Mesenchymal stem cell (in vitro differentiated cells and primary cell): ENCODE results near the gene LRFN2.

Experiments used
- DNase-seq: peaks from one replicate; pipeline ENCODE4 v3.0.0-alpha.2; 2013
- H2AFZ ChIP-seq: one replicate; pipeline ENCODE4 v1.6.1; 2013; ENCODE audit warnings: low read depth, mild to moderate bottlenecking, control low read depth, inconsistent platforms, low read length, moderate library complexity
- H2AK5ac ChIP-seq: 2 replicates; pipeline ENCODE4 v1.6.1; 2013; ENCODE audit warnings: low read length, moderate library complexity, mild to moderate bottlenecking, inconsistent platforms; ENCODE audit not compliant: severe bottlenecking
- H2BK120ac ChIP-seq: one replicate; pipeline ENCODE4 v1.6.1; 2013; ENCODE audit warnings: low read depth, mild to moderate bottlenecking, inconsistent platforms, low read length, moderate library complexity
- H2BK12ac ChIP-seq, 2 experiments: one replicate each; pipeline ENCODE4 v1.6.1; 2013; ENCODE audit warnings: inconsistent platforms in 2 of 2, low read length in 2 of 2, mild to moderate bottlenecking in 2 of 2, moderate library complexity in 2 of 2, control low read depth in 1 of 2
- H2BK15ac ChIP-seq: one replicate; pipeline ENCODE4 v1.6.1; 2013; ENCODE audit warnings: mild to moderate bottlenecking, low read depth, inconsistent platforms; ENCODE audit not compliant: poor library complexity, severe bottlenecking
- H2BK5ac ChIP-seq: 2 replicates; pipeline ENCODE4 v1.6.1; 2013; ENCODE audit warnings: low read depth, mild to moderate bottlenecking, low read length, control low read depth, inconsistent platforms; ENCODE audit not compliant: poor library complexity, severe bottlenecking
- H3K14ac ChIP-seq, 2 experiments: one replicate each; pipeline ENCODE4 v1.6.1; 2013; ENCODE audit warnings: inconsistent platforms in 2 of 2, low read length in 2 of 2, control low read depth in 1 of 2, mild to moderate bottlenecking in 1 of 2, moderate library complexity in 1 of 2
- H3K18ac ChIP-seq, 2 experiments: one replicate each; pipeline ENCODE4 v1.6.1; 2013; ENCODE audit warnings: inconsistent platforms in 2 of 2, low read length in 2 of 2, control low read depth in 1 of 2, low read depth in 1 of 2, mild to moderate bottlenecking in 1 of 2
- H3K23ac ChIP-seq, 2 experiments: one replicate each; pipeline ENCODE4 v1.6.1; 2013; ENCODE audit warnings: inconsistent platforms in 2 of 2, low read length in 2 of 2, mild to moderate bottlenecking in 2 of 2, moderate library complexity in 2 of 2, control low read depth in 1 of 2
- H3K27ac ChIP-seq: 2 replicates; pipeline ENCODE4 v1.5.1; 2013; ENCODE audit warnings: mild to moderate bottlenecking, moderate library complexity, low read length, control low read depth, inconsistent platforms; ENCODE audit not compliant: poor library complexity, severe bottlenecking
- H3K27me3 ChIP-seq, 2 experiments: 2 replicates each; pipeline versions ENCODE4 v1.6.1 to v1.7.0; 2013; ENCODE audit warnings: low read length in 2 of 2, mild to moderate bottlenecking in 2 of 2, moderate library complexity in 2 of 2, control low read depth in 1 of 2, inconsistent platforms in 1 of 2; ENCODE audit not compliant: control insufficient read depth in 1 of 2, insufficient read depth in 1 of 2
- H3K36me3 ChIP-seq, 2 experiments: 2 replicates each; pipeline versions ENCODE4 v1.6.1 to v1.7.0; 2013; ENCODE audit warnings: low read length in 2 of 2, control low read depth in 1 of 2, inconsistent platforms in 1 of 2, low read depth in 1 of 2, mild to moderate bottlenecking in 1 of 2; ENCODE audit not compliant: insufficient read depth in 2 of 2, control insufficient read depth in 1 of 2
- H3K4ac ChIP-seq, 2 experiments: one replicate each; pipeline ENCODE4 v1.6.1; 2013; ENCODE audit warnings: inconsistent platforms in 2 of 2, low read length in 2 of 2, mild to moderate bottlenecking in 2 of 2, moderate library complexity in 2 of 2, control low read depth in 1 of 2, low read depth in 1 of 2
- H3K4me1 ChIP-seq: 2 replicates; pipeline ENCODE4 v1.6.1; 2013; ENCODE audit warnings: low read depth, low read length, control low read depth; ENCODE audit not compliant: control insufficient read depth, insufficient read depth
- H3K4me2 ChIP-seq: 2 replicates; pipeline ENCODE4 v1.6.1; 2013; ENCODE audit warnings: low read length, mild to moderate bottlenecking, inconsistent platforms; ENCODE audit not compliant: poor library complexity, severe bottlenecking
- H3K4me3 ChIP-seq, 2 experiments: 2 replicates each; pipeline versions ENCODE4 v1.5.1 to v1.7.0; 2013; ENCODE audit warnings: low read length in 2 of 2, mild to moderate bottlenecking in 2 of 2, control low read depth in 1 of 2, low read depth in 1 of 2; ENCODE audit not compliant: insufficient read depth in 1 of 2
- H3K79me1 ChIP-seq: replicated peaks from 2 replicates; pipeline ENCODE4 v1.6.1; 2013; ENCODE audit warnings: mild to moderate bottlenecking, control low read depth, low read length, inconsistent platforms; ENCODE audit not compliant: poor library complexity, severe bottlenecking
- H3K9ac ChIP-seq: 2 replicates; pipeline ENCODE4 v1.7.0; 2013; ENCODE audit warnings: mild to moderate bottlenecking, low read length, moderate library complexity
- H3K9me3 ChIP-seq: 2 replicates; pipeline ENCODE4 v1.7.0; 2013; ENCODE audit warnings: mild to moderate bottlenecking, low read length; ENCODE audit not compliant: control insufficient read depth
- H4K8ac ChIP-seq: one replicate; pipeline ENCODE4 v1.6.1; 2013; ENCODE audit warnings: inconsistent platforms, mild to moderate bottlenecking, low read length, moderate library complexity
- H4K91ac ChIP-seq: one replicate; pipeline ENCODE4 v1.6.1; 2013; ENCODE audit warnings: mild to moderate bottlenecking, low read length, inconsistent platforms
- whole genome bisulfite sequencing: methylation state at CpG from one replicate; pipeline ENCODE4 v1.1.7; 2013; ENCODE audit warnings: mixed read lengths; 5-methylcytosine and 5-hydroxymethylcytosine counted together

The LRFN2 gene

GRCh38 chr6:40369891-40370290 is 217.3 kb downstream of the LRFN2 start:
- WGBS: no CpG with 5 or more reads among the region's 1 CpG
- Histone ChIP-seq H3K4me1 (no peaks in the 10 kb centered on the region), H3K9me3 (peaks cover 5% of the 10 kb centered on the region), H2BK5ac (no peak overlapping the region), H2AK5ac (no peak overlapping the region), H3K18ac (no peak overlapping the region), H3K14ac (no peak overlapping the region), H2AFZ (no peak overlapping the region), H3K9ac (no peak overlapping the region), H2BK120ac (no peak overlapping the region), H3K4me3 (no peak overlapping the region), H3K36me3 (no peaks in the 10 kb centered on the region), H3K27ac (no peak overlapping the region), H3K4me2 (no peak overlapping the region), H3K4ac (no peak overlapping the region), H2BK12ac (no peak overlapping the region), H4K91ac (no peak overlapping the region), H4K8ac (no peak overlapping the region), H3K79me1 (no peaks in the 10 kb centered on the region), H2BK15ac (no peak overlapping the region), H3K23ac (no peak overlapping the region), H3K27me3 (no peaks in the 10 kb centered on the region)
- DNase-seq: no peak

GRCh38 chr6:40369042-40369441 is 218.1 kb downstream of the LRFN2 start:
- Histone ChIP-seq H2BK15ac (no peak overlapping the region), H3K4ac (no peak overlapping the region), H3K79me1 (no peaks in the 10 kb centered on the region), H2AK5ac (no peak overlapping the region), H2BK120ac (no peak overlapping the region), H3K23ac (no peak overlapping the region), H3K4me3 (no peak overlapping the region), H4K8ac (no peak overlapping the region), H3K9me3 (peaks cover 5% of the 10 kb centered on the region), H3K14ac (no peak overlapping the region), H2BK5ac (no peak overlapping the region), H2BK12ac (no peak overlapping the region), H3K18ac (no peak overlapping the region), H3K27me3 (no peaks in the 10 kb centered on the region), H4K91ac (no peak overlapping the region), H3K9ac (no peak overlapping the region), H3K4me2 (no peak overlapping the region), H2AFZ (no peak overlapping the region), H3K36me3 (no peaks in the 10 kb centered on the region), H3K4me1 (no peaks in the 10 kb centered on the region), H3K27ac (no peak overlapping the region)
- no peak for DNase-seq
- WGBS: 100% methylated on average over 1 of the region's 2 CpGs

- WGBS: 85% methylated on average over 4 of the region's 4 CpGs
- no peak overlapping the region for H4K91ac ChIP-seq
- no peak overlapping the region for H3K23ac ChIP-seq
- H3K27ac ChIP-seq: no peak overlapping the region
- no peak overlapping the region for H2BK15ac ChIP-seq
- no peaks in the 10 kb centered on the region for H3K79me1 ChIP-seq
- H3K9ac ChIP-seq: no peak overlapping the region
- no peak overlapping the region for H2AFZ ChIP-seq
- no peak overlapping the region for H2BK12ac ChIP-seq
- H3K4me2 ChIP-seq: no peak overlapping the region
- DNase-seq: no peak
- no peak overlapping the region for H2BK5ac ChIP-seq
- no peak overlapping the region for H3K4me3 ChIP-seq
- H3K9me3 ChIP-seq: peaks cover 5% of the 10 kb centered on the region
- no peak overlapping the region for H3K4ac ChIP-seq
- no peak overlapping the region for H3K18ac ChIP-seq
- no peak overlapping the region for H4K8ac ChIP-seq
- no peaks in the 10 kb centered on the region for H3K36me3 ChIP-seq
- H2AK5ac ChIP-seq: no peak overlapping the region
- H3K14ac ChIP-seq: no peak overlapping the region
- H3K27me3 ChIP-seq: peaks cover 0 to 4% of the 10 kb centered on the region in 2 experiments
- H2BK120ac ChIP-seq: no peak overlapping the region
- H3K4me1 ChIP-seq: no peaks in the 10 kb centered on the region
Observed at GRCh38 chr6:40362859-40363258, 224.3 kb downstream of the LRFN2 start.

GRCh38 chr6:40359808-40360207 is 227.4 kb downstream of the LRFN2 start:
- H4K91ac ChIP-seq: no peak overlapping the region
- H3K4me1 ChIP-seq: no peaks in the 10 kb centered on the region
- peaks cover 0 to 4% of the 10 kb centered on the region in 2 experiments for H3K27me3 ChIP-seq
- no peak overlapping the region for H3K4ac ChIP-seq
- no peak overlapping the region for H3K4me3 ChIP-seq
- H3K9ac ChIP-seq: no peak overlapping the region
- no peak overlapping the region for H4K8ac ChIP-seq
- H3K36me3 ChIP-seq: no peaks in the 10 kb centered on the region
- H3K27ac ChIP-seq: no peak overlapping the region
- H2AFZ ChIP-seq: no peak overlapping the region
- no peak overlapping the region for H3K14ac ChIP-seq
- H2AK5ac ChIP-seq: no peak overlapping the region
- H3K79me1 ChIP-seq: no peaks in the 10 kb centered on the region
- DNase-seq: no peak
- 65% methylated on average over 2 of the region's 2 CpGs for WGBS
- H2BK5ac ChIP-seq: no peak overlapping the region
- no peak overlapping the region for H2BK15ac ChIP-seq
- H2BK120ac ChIP-seq: no peak overlapping the region
- H3K18ac ChIP-seq: no peak overlapping the region
- no peak overlapping the region for H2BK12ac ChIP-seq
- no peak overlapping the region for H3K4me2 ChIP-seq
- H3K23ac ChIP-seq: no peak overlapping the region
- no peaks in the 10 kb centered on the region for H3K9me3 ChIP-seq
